ENCODE measurements around the gene MTA1. TPM values are rescaled to one million over a fixed set of nuclear protein-coding genes. Genes with fewer than 3 reads are reported as not detected.

The MTA1 gene
- total and polyA plus RNA-seq, 2 donors (not counting 1 experiment from before 2014, with no cell fraction given) = 137 to 147 TPM

DNA sequence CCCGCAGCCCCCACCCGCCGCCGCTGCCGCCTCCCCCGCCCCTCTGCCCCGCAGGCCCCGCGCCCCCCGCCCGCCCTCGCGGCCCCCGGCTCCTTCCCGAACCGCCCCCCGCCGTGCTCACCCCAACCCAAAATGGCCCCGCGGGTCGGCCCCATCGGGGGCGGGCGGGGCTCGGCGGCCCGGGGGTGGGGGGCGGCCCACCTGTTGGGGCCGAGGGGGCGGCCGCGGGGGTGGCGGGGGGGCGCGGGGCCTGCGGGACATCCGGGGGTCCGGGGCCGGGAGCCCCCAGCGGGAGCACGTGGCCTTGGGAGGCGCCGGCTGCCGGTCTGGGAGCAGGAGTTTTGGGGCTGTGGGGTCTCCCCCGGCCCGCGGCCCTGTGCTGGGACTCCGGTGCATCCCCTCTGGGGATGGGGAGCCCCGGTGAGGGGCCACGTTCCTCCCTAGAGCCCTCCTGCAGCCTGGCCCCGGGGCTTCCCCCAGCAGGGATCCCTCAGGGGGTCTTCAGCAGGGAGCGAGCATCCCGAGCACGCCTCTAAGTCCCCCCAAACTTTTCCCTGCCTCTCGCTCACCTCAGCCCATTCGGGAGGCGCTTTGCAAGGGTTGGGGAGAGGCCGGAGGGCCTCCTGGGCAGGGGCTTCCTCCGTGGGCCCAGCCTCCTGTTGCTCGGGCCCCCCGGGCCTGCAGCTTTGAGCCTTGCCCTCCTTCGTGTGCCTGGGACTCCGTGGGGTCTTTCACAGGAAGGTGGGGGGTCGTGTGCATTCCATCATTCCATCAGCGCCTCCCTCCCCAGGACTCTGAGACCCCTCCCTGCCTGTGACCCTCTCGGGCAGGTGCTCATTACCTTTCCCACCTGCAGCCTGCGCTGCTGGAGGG, 710 bp downstream of the MTA1 start:
- Mint-ChIP-seq H3K27ac (peak overlapping the region; percentile 84), H3K4me3 (peak overlapping the region; percentile 85), H3K4me1 (peaks cover 38% of the 10 kb centered on the region), H3K27me3 (no peaks in the 10 kb centered on the region), H3K9me3 (ENCODE audit: insufficient read depth) (no peaks in the 10 kb centered on the region)
- Histone ChIP-seq H3K9me3 (ENCODE audit: control extremely low read depth in 1 of 3, control insufficient read depth in 2 of 3, insufficient read depth in 1 of 3, low read length in 2 of 3) (no peaks in the 10 kb centered on the region), H3K4me2 (replicated peaks; ENCODE audit: low read depth, low read length, poor library complexity, severe bottlenecking) (peak overlapping the region; percentile 91), H3K36me3 (replicated peaks in 1 of 2; ENCODE audit: control extremely low read depth in 1 of 2, control insufficient read depth in 1 of 2, extremely low read depth in 1 of 2, insufficient read depth in 2 of 2, low read length in 1 of 2) (no peaks in the 10 kb centered on the region), H3K27me3 (replicated peaks in 1 of 4; ENCODE audit: control extremely low read depth in 1 of 4, control insufficient read depth in 3 of 4, insufficient read depth in 4 of 4, low read length in 3 of 4) (peaks cover 0 to 5% (median 2%) of the 10 kb centered on the region in 4 experiments), H3K27ac (ENCODE audit: low read length in 2 of 2) (peak overlapping the region in 1 of 2 donors; percentile 43), H3K9ac (ENCODE audit: low read length) (peak overlapping the region; percentile 67), H4K20me1 (ENCODE audit: control insufficient read depth, insufficient read depth, low read length, poor library complexity, severe bottlenecking) (peaks cover 34% of the 10 kb centered on the region), H2AFZ (ENCODE audit: insufficient read depth, low read depth, low read length, poor library complexity, severe bottlenecking) (peak overlapping the region; percentile 46), H3K4me3 (ENCODE audit: control extremely low read depth in 1 of 5, extremely low read depth in 1 of 5, insufficient read depth in 1 of 5, low read depth in 2 of 5, low read length in 4 of 5) (peak overlapping the region in 4 of 5 experiments; percentile 55 to 68 (median 63)), H3K4me1 (ENCODE audit: control insufficient read depth in 2 of 2, insufficient read depth in 2 of 2, low read length in 2 of 2) (peaks cover 30 to 33% of the 10 kb centered on the region in 2 donors), H3K79me2 (ENCODE audit: control insufficient read depth, insufficient read depth, low read length) (peaks cover 54% of the 10 kb centered on the region)
- ATAC-seq (ENCODE audit: low read depth) (no peak), DNase-seq (no peak)
- ChIA-PET CTCF (interaction anchor here (0.9 to 1.5 kb wide), 2 partner anchors 60 to 70 kb away, joined by 3 to 6 read pairs; no protein-coding TSS in a partner anchor), POLR2A (interaction anchor here (1.2 kb wide), 1 partner anchor 25 kb away, joined by 3 read pairs; no protein-coding TSS in a partner anchor)
- 4% methylated on average over 27 of the region's 67 CpGs for WGBS (ENCODE audit: insufficient coverage)
- intact Hi-C loops (cut with micrococcal nuclease) = no loop called here
- TF ChIP-seq, protein P1, sequence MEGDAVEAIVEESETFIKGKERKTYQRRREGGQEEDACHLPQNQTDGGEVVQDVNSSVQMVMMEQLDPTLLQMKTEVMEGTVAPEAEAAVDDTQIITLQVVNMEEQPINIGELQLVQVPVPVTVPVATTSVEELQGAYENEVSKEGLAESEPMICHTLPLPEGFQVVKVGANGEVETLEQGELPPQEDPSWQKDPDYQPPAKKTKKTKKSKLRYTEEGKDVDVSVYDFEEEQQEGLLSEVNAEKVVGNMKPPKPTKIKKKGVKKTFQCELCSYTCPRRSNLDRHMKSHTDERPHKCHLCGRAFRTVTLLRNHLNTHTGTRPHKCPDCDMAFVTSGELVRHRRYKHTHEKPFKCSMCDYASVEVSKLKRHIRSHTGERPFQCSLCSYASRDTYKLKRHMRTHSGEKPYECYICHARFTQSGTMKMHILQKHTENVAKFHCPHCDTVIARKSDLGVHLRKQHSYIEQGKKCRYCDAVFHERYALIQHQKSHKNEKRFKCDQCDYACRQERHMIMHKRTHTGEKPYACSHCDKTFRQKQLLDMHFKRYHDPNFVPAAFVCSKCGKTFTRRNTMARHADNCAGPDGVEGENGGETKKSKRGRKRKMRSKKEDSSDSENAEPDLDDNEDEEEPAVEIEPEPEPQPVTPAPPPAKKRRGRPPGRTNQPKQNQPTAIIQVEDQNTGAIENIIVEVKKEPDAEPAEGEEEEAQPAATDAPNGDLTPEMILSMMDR (IDR thresholded peaks at IDR 0.05) = no peak
- no peak for TF ChIP-seq EZH2 (IDR thresholded peaks at IDR 0.05; ENCODE audit: borderline replicate concordance, insufficient read depth, low read depth, low read length, poor library complexity, severe bottlenecking)
